HL-60/S4 treated with phorbol 12-myristate 13-acetate at 8.2 ng/mL for 4 days and 3 days (cell line): ENCODE data around the gene NREP.
"Not testable (repeated sequence)": the region's sequence is repeated elsewhere in the genome, so short reads cannot be mapped to it uniquely, and the experiment has no call there.

Source experiments
- in situ Hi-C: fragments of 300-500 bp; cut with MboI; formaldehyde crosslinking; loops from 2 replicates; pipeline ENCODE4 v1.15.0; 2022; ENCODE audit warnings: low sequenced_read_pairs

Gene NREP

GRCh38 chr5:111742177-111742994, 14.6 kb downstream of the NREP start:
- in situ Hi-C loops, result no loop called here

GRCh38 chr5:111741278-111741677, 15.7 kb downstream of the NREP start:
- in situ Hi-C loops, result no loop called here

- in situ Hi-C loops, result no loop called here
Measured at GRCh38 chr5:111739416-111739815, 17.6 kb downstream of the NREP start.

- in situ Hi-C loops, result no loop called here
Measured at GRCh38 chr5:111738118-111738517, 18.9 kb downstream of the NREP start.

GRCh38 chr5:111737716-111738115, 19.3 kb downstream of the NREP start:
- in situ Hi-C loops, result no loop called here

GRCh38 chr5:111735583-111736270, 21.3 kb downstream of the NREP start:
- in situ Hi-C loops, result no loop called here

GRCh38 chr5:111734597-111734996, 22.4 kb downstream of the NREP start:
- in situ Hi-C loops, result no loop called here

- in situ Hi-C loops, result no loop called here
Measured at GRCh38 chr5:111734013-111734412, 23.0 kb downstream of the NREP start.

GRCh38 chr5:111733571-111733970, 23.4 kb downstream of the NREP start:
- in situ Hi-C loops, result no loop called here

GRCh38 chr5:111731638-111732037, 25.4 kb downstream of the NREP start:
- in situ Hi-C loops, result no loop called here

- in situ Hi-C loops, result no loop called here
Measured at GRCh38 chr5:111730659-111731382, 26.2 kb downstream of the NREP start.

- in situ Hi-C loops, result no loop called here
Measured at GRCh38 chr5:111728941-111729340, 28.1 kb downstream of the NREP start.

GRCh38 chr5:111726986-111727385, 30.0 kb downstream of the NREP start:
- in situ Hi-C loops, result no loop called here

- in situ Hi-C loops, result no loop called here
Measured at GRCh38 chr5:111722140-111722539, 34.9 kb downstream of the NREP start.

- in situ Hi-C loops, result no loop called here
Measured at GRCh38 chr5:111720333-111720890, 36.6 kb downstream of the NREP start.

GRCh38 chr5:111719773-111720172, 37.2 kb downstream of the NREP start:
- in situ Hi-C loops, result no loop called here

GRCh38 chr5:111716789-111717188, 40.2 kb downstream of the NREP start:
- in situ Hi-C loops, result not testable (repeated sequence)

- in situ Hi-C loops, result no loop called here
Measured at GRCh38 chr5:111707630-111708164, 49.3 kb downstream of the NREP start.

GRCh38 chr5:111706345-111706744, 50.6 kb downstream of the NREP start:
- in situ Hi-C loops, result no loop called here

- in situ Hi-C loops, result no loop called here
Measured at GRCh38 chr5:111704452-111705085, 52.4 kb downstream of the NREP start.

GRCh38 chr5:111703662-111704061, 53.3 kb downstream of the NREP start:
- in situ Hi-C loops, result no loop called here
